Hematopoietic multipotent progenitor cell treated with erythropoietin and hydrocortisone succinate and interleukin-3 and kit ligand, for 15 days (in vitro differentiated cells): ENCODE measurements around the gene MOSMO.
"Not testable (repeated sequence)": the region's sequence is repeated elsewhere in the genome, so short reads cannot be mapped to it uniquely, and the experiment has no call there.

ENCODE experiments used
- DNase-seq: peaks from one replicate; pipeline ENCODE4 v3.0.0-alpha.2; 2015; ENCODE audit warnings: low spot score

MOSMO gene

GRCh38 chr16:22003195-22003594 lies 4.7 kb upstream of the MOSMO start:
- no peak for DNase-seq

DNA sequence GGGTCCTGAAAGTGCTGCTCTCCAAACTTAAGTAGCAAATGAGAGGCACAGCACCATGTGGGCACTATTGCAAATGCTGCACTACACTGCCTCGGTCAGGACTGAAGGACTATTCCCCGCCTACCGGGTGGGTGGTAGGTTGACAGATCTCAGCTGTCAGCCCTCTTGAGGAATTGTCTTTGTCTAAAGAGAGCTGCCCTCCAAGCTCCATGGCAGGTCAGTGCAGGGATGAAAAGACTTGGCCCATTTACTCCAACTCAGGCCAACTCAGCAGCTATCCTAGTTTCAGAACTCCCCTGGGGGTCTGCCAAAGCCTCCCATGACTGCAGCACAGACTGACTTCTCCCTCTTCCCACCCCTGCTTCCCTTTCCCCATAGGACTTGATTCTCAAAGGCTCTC lies 3.6 kb upstream of the MOSMO start:
- no peak for DNase-seq

- DNase-seq: no peak
These were observed 2.2 kb upstream of the MOSMO start for GRCh38 chr16:22005746-22006145.

GRCh38 chr16:22006636-22007035 lies 1.3 kb upstream of the MOSMO start:
- DNase-seq: no peak

DNA sequence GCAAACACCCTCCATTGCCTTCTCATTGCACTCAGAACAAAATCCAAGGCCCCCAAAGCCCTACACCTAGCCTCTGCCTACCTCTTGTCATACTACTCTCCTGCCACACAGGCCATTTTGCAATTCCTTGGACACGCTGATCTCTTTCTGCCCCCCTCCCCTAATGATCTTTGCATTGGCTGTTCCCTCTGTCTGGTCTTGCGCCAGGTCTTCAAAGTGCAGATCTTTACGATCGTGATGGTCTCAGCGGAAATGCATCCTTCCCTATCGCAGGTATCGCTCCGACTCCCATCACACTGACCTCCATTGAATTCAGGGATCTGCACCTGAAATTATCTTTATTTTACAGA lies 777 bp upstream of the MOSMO start:
- no peak for DNase-seq

DNA sequence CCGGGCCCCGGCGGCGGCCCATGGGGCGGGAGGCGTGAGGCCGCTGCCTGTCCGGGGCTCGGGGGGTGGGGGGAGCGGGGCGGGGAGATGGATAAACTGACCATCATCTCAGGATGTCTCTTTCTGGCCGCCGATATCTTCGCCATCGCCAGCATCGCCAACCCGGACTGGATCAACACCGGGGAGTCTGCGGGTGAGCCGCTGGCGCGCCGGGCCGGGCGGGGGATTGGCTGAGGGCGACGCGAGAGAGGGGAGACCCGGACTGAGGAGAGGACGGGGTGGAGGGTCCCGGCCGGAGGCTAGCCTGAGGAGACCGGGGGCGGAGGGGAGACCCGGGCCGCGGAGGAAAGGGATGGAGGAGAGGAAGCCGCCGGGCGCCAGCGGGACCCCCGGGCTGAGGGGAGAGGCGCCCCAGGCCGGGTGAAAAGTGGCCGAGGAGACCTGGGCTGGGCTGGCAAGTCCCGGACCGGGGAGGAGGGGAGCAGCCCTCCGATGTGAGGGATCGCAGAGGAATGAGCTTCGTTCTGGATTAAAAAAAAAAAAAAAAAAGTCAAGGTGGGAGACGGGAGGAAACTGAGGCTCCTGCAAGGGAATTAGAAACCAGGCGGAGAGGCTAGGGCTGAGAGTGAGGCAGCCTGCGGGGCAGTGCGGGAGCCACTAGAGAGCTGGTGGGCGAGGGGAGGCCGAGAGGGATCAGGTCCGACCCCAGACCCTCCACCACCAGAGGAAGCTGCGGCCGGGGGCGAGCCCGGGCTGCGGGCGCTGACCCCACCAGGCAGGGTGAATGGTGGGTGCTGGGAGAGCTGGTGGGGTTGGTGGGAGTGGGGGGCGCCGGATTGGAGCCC lies 526 bp downstream of the MOSMO start:
- no peak for DNase-seq

- no peak for DNase-seq
These were observed 3.0 kb downstream of the MOSMO start for GRCh38 chr16:22010902-22011301.

DNA sequence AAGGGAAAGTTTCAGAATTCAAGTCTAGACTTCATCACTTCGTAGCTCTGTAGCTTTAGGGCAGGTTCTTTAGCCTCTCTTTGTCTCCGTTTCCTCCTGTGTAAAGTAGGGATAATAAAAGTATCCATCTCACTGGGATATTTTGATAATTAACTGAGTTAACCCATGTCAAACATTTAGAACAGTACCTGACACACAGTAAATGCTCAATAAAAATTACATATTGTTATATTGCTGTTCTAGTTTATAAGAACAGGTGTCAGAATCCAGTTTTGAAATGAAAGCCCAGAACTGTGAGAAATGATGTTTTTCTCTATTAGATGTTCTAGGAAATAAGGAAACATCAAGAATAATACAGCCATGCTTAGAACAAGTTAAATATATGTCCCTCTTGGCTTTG lies 4.3 kb downstream of the MOSMO start:
- DNase-seq: no peak

DNA sequence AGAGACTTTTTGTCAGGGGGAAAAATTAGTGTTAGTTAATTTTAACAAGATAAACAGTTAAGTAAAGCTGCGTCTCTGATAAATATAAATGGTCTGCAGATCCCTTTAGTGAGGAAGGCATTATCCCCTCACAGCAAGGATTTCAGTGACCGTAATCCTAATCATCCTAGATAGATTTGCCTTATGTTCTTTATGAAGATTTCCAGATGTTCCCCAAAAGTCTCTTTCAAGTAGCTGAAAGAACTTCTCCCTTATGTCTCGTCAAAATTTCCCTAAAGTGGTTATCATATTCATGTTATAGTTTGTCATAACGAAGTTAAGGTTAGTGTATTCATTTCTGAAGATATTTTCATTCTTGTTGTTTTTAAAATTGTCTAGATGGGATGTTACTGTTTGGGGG lies 5.6 kb downstream of the MOSMO start:
- DNase-seq: no peak

DNA sequence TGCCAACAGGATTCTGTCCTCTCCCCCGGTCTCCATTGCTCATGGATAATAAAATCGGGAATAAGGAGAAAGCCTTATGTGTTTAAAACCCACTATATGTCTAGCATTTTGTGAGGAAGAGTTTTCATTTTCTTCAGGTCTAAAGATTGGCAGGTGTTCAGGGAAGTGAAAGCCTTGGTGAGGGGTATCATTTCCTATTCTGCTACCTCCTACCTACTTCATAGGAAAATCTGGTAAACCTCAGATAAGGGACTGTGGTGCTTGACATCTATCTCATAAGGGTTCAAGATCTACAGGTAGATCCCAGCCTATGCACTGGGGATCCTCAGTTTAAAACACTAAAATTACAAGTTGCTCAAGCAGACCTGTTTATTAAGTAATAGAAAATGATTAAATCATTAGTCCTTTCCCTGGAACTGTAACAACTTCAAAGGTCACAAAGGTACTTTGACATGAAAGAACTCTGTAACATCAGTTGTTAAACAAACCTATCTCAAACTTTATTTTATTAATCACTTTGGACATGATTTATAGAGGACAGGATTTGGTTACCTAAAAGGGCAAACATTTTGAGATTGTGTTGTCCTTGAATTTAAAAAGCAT lies 6.5 kb downstream of the MOSMO start:
- DNase-seq: no peak

GRCh38 chr16:22016927-22017326 lies 9.0 kb downstream of the MOSMO start:
- DNase-seq: no peak

- no peak for DNase-seq
These were observed 10.6 kb downstream of the MOSMO start for GRCh38 chr16:22018559-22018958.

GRCh38 chr16:22022151-22022550 lies 14.2 kb downstream of the MOSMO start:
- DNase-seq: no peak

GRCh38 chr16:22023505-22023904 lies 15.6 kb downstream of the MOSMO start:
- no peak for DNase-seq

DNA sequence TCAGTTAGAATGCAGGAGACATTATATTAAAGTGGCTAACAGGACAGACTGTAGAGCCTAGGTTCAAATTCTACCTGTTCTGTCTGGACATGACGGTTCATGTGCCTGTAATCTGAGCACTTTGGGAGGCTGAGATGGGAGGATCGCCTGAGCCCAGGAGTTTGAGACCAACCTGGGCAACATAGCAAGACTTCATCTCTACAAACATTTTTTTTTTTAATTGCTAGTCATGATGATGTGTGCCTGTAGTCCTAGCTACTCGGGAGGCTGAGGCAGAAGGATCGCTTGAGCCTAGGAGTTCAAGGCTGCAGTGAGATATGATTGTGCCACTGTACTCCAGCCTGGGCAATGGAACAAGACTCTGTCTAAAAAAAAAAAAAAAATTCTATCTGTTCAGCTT lies 16.9 kb downstream of the MOSMO start:
- DNase-seq: not testable (repeated sequence)

GRCh38 chr16:22027633-22028032 lies 19.7 kb downstream of the MOSMO start:
- DNase-seq: no peak

DNA sequence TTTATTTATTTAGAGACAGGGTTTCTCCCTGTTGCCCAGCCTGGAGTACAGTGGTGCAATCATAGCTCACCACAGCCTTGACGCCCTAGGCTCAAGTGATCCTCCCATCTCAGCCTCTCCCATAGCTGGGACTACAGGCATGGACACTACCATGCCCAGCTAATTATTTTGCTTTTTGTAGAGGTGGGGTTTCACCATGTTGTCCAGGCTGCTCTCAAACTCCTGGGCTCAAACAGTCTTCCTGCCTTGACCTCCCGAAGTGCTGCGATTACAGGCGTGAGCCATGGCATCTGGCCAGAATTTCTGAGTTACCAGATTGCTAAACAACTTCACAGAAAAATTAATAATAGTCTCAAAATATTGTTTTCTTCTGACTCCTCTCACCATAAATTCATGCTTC lies 21.7 kb downstream of the MOSMO start:
- DNase-seq: no peak

DNA sequence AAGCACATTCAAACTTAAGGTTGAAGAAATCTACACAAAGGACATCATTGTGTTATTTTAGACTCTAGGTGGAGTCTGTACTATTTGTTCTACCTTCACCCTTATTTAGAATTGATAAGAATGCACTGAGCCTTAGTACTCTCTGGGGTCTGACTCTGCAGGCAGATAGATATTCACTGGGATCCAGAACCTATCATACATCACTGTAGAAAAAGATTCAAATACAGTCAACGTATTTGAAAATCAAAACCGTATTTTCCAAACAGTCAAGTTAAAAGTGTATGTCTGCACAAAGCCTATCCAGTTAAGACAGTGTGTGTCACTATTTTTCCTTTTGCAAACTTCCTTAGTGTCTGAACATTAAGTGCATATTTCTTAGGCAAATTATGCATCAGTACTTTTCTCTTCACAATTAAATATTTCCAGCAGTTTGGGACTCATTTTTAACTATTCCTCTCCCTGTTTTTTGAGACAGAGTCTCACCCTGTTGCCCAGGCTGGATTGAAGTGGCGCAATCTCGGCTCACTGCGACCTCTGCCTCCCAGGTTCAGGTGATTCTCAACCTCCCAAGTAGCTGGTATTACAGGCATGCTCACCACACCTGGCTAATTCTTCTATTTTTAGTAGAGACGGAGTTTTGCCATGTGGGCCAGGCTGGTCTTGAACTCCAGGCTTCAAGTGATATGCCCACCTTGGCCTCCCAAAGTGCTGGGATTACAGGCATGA lies 22.3 kb downstream of the MOSMO start:
- no peak for DNase-seq

DNA sequence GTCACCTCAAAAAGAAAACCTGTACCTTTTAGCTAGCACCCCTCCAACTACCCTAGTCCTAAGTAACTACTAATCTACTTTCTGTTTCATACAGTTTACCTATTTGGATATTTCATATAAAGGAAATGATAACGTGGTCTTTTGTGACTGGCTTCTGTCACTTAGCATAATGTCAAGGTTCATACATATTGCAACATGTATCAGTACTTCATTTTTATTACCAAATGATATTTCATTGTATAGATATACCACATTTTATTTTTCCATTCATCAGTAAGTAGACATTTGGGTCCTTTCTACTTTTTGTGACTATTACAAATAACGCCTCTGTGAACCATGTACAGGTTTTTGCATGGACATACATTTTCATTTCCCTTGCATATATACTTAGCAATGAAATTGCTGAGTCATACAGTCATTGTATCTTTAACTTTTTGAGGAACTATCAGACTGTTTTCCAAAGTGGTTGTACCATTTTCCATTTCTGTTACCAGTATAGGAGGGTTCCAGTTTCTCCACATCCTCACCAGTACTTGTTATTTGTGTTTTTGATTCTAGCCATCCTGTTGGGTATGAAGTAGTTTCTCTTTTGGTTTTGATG lies 23.7 kb downstream of the MOSMO start:
- DNase-seq: no peak

- DNase-seq: no peak
These were observed 26.6 kb downstream of the MOSMO start for GRCh38 chr16:22034503-22034902.

GRCh38 chr16:22035153-22035552 lies 27.2 kb downstream of the MOSMO start:
- DNase-seq: no peak

- DNase-seq: not testable (repeated sequence)
These were observed 36.0 kb downstream of the MOSMO start for GRCh38 chr16:22043882-22044281.

DNA sequence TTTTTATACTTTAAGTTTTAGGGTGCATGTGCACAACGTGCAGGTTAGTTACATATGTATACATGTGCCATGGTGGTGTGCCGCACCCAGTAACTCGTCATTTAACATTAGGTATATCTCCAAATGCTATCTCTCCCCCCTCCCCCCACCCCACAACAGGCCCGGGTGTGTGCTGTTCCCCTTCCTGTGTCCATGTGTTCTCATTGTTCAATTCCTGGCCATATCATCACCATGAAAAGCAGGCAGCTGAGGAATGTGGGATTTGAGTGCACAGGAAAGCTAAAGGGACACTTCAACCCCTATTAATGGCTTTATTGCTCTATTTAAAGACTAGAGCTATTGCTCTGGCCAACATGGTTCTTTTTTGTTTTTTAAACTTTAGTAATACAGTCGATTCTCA lies 38.0 kb downstream of the MOSMO start:
- not testable (repeated sequence) for DNase-seq
